HCT116 (cell line): ENCODE measurements around the gene TUT4.

Experiments
- EZH2 ChIP-seq: fragments of 200-600 bp; sonication (generic); IDR thresholded peaks from 2 replicates; pipeline ENCODE4 v1.6.1; 2017; ENCODE audit warnings: antibody characterized with exemption, mixed run types
- POLR2A ChIP-seq: IDR thresholded peaks from 2 replicates; pipeline ENCODE4 v1.7.0; 2011; ENCODE audit warnings: borderline replicate concordance; ENCODE audit not compliant: insufficient read depth, insufficient read length; ENCODE audit errors: extremely low read depth
- RAD21 ChIP-seq: IDR thresholded peaks from 2 replicates; pipeline ENCODE4 v1.6.1; 2012; ENCODE audit warnings: low read depth, mild to moderate bottlenecking
- TF ChIP-seq, protein P1 (sequence below), 3 experiments: fragments of 200-600 bp in 1 of 3; sonication (generic) in 1 of 3; IDR thresholded peaks in 2 of 3; conservative IDR thresholded peaks in 1 of 3; 2 replicates each; pipeline ENCODE4 v1.5.1; 2012 to 2017; ENCODE audit warnings: low read depth in 2 of 3, low read length in 2 of 3, antibody characterized with exemption in 1 of 3, borderline replicate concordance in 1 of 3, control low read depth in 1 of 3, mild to moderate bottlenecking in 1 of 3, mixed read lengths in 1 of 3, mixed run types in 1 of 3, moderate library complexity in 1 of 3; ENCODE audit not compliant: insufficient read depth in 1 of 3

DNA sequence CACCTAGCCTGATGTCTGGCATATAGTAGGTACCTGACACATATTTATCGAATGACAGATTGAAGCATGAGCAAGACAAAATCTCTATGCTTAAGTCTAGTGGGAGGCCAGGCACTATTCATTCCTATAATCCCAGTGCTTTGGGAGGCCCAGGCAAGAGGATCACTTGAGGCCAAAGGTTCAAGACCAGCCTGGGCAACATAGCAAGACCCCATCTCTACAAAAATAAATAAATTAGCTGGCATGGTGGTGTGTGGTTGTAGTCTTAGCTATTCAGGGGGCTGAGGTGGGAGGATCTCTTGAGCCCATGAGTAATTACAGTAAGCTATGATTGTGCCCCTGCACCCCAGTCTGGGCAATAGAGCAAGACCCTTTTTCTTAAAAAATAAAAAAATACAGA is 23.2 kb upstream of the TUT4 start:
- TF ChIP-seq RAD21: no peak
- TF ChIP-seq, protein P1, sequence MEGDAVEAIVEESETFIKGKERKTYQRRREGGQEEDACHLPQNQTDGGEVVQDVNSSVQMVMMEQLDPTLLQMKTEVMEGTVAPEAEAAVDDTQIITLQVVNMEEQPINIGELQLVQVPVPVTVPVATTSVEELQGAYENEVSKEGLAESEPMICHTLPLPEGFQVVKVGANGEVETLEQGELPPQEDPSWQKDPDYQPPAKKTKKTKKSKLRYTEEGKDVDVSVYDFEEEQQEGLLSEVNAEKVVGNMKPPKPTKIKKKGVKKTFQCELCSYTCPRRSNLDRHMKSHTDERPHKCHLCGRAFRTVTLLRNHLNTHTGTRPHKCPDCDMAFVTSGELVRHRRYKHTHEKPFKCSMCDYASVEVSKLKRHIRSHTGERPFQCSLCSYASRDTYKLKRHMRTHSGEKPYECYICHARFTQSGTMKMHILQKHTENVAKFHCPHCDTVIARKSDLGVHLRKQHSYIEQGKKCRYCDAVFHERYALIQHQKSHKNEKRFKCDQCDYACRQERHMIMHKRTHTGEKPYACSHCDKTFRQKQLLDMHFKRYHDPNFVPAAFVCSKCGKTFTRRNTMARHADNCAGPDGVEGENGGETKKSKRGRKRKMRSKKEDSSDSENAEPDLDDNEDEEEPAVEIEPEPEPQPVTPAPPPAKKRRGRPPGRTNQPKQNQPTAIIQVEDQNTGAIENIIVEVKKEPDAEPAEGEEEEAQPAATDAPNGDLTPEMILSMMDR (IDR thresholded peaks at IDR 0.05 in 2 of 3, conservative IDR thresholded peaks at IDR 0.05 in 1 of 3; ENCODE audit: borderline replicate concordance in 1 of 3, insufficient read depth in 1 of 3, low read depth in 2 of 3, low read length in 2 of 3): no peak
- TF ChIP-seq POLR2A: no peak
- TF ChIP-seq EZH2: no peak
